Stimulated activated CD8-positive, alpha-beta memory T cell treated with anti-CD3 and anti-CD28 coated beads, Interleukin-12 subunit alpha, Interleukin-12 subunit beta, amount 100 ng/mL, for 4 hours (primary cell): ENCODE results near the gene PLA2G2F.

ENCODE experiments used
- DNase-seq: peaks from one replicate; pipeline ENCODE4 v3.0.0-alpha.2; 2020; ENCODE audit warnings: low read depth

The PLA2G2F gene

DNA sequence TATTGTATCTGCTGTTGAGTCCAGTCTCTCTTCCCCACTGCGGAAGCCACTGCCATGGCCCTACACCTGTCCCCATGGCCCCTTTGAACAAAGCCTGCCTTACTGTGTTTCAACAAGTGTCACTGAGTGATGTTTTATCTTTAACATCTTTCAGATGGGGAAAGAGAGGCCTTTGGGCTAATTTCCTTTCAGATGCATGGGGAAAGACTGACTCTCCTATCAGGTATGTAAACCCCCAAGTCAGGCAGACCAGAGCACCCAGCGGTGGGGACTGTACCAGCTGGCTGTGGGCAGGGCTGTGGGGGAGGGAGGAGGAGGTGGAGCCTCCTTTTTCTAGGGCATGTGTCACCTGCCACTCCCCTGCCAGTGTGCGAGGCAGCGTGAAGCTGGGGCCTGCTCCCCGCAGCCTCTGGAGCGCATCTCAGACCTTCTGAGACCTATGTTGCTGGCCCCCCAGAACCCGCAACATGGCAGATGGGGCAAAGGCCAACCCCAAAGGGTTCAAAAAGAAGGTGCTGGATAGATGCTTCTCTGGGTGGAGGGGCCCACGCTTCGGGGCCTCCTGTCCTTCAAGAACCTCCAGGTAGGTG, at the start of gene PLA2G2F:
PLA2G2F (plus strand) TSS at position 363 of the 590 bp plus-strand sequence; CDS start at position 468, 105 bp downstream.
- no peak for DNase-seq

GRCh38 chr1:20089328-20090077, 49.6 kb upstream of the PLA2G2F start:
- no peak for DNase-seq

GRCh38 chr1:20090119-20090518, 49.0 kb upstream of the PLA2G2F start:
- DNase-seq = no peak

DNA sequence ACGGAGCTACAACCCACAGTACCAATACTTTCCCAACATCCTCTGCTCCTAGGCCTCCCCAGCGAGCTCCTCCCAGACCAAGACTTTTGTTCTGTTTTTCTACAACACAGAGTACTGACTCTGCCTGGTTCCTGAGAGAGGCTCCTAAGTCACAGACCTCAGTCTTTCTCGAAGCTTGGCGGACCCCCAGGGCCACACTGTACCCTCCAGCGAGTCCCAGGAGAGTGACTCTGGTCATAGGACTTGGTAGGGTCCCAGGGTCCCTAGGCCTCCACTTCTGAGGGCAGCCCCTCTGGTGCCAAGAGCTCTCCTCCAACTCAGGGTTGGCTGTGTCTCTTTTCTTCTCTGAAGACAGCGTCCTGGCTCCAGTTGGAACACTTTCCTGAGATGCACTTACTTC, 48.5 kb upstream of the PLA2G2F start:
- DNase-seq = no peak

GRCh38 chr1:20093303-20093702, 45.8 kb upstream of the PLA2G2F start:
- no peak for DNase-seq

DNA sequence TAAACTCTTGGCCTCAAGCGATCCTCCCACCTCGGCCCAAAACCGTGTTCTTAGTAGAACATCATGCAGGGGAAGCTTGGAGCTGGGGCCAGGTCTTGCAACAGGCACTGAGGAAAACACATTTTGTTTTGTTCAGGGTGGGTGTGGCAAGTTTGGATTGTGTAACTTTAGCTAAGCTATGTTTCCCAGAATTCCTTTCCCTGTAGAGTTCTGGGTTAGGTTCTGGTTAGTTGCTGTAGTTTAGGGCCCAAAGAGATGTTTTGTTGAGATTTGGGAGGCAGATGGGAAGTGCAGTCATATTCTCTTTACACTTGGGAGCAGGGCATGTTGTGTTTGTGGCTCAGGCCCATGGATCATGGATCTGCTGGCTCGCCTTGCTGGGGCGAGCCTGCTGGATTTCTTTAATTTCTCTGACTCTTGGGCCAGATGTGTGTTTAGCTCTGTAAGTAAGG, 45.2 kb upstream of the PLA2G2F start:
- DNase-seq = no peak

GRCh38 chr1:20095564-20096434, 43.3 kb upstream of the PLA2G2F start:
- no peak for DNase-seq

- DNase-seq = no peak
Measured at GRCh38 chr1:20096840-20097447, 42.2 kb upstream of the PLA2G2F start.

DNA sequence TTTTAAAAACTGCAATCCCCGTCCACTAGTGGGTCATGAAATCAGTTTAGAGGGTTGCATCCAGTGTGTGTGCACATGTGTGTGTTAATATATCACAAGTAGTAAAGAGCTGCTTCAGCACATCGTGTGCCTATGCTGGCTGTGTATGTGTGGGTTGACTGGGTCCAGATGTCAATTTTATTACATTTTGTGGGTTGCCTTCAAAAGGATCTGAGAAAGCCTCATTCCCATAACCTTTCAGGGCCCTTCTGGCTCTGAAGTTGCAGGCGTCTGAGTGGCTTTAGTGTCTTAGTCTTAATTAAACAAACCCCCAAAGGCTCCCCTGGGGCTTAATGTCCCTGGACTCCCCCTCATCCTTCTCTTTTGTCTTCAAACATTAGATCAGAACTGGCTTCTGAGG, 39.6 kb upstream of the PLA2G2F start:
- no peak for DNase-seq

- DNase-seq = no peak
Measured at GRCh38 chr1:20100632-20101355, 38.3 kb upstream of the PLA2G2F start.

GRCh38 chr1:20102875-20103274, 36.2 kb upstream of the PLA2G2F start:
- DNase-seq = no peak

DNA sequence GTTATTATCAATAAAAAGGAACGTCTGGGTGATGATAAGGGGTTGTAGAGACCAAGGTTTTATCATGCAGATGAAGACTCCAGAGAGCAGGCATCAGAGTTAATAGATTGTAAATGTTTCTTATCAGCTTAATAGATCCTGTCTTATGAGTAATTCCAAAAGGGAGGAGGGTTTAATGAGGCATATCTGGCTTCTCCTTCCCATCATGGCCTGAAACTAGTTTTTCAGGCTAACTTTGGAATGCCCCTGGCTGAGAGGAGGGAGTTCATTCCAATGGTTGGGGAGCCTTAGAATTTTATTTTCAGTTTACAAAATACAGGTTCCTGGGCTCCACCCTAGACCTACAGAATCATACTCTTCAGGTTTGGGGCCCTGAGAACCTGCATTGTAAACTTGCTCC, 33.3 kb upstream of the PLA2G2F start:
- no peak for DNase-seq

DNA sequence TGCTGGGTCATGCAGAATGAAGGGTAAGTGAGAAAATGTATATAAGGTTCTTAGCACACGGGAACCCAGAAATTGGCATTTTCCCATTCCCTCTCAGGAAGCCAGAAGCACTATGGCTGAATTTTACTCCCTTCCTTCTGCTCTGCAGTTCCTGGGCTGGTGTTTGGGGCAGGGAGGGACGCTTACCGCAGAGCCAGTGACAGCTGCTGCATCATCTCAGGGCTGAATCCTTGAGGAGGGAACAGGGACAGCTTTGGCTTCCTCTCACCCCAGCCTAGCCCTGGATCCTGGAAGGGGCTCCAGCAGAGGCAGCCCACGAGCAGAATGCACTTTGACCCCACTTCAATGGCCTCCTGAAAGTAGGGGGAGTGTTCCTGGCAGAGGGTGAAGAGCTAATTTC, 31.8 kb upstream of the PLA2G2F start:
- DNase-seq = no peak

- no peak for DNase-seq
Measured at GRCh38 chr1:20107796-20108195, 31.3 kb upstream of the PLA2G2F start.

DNA sequence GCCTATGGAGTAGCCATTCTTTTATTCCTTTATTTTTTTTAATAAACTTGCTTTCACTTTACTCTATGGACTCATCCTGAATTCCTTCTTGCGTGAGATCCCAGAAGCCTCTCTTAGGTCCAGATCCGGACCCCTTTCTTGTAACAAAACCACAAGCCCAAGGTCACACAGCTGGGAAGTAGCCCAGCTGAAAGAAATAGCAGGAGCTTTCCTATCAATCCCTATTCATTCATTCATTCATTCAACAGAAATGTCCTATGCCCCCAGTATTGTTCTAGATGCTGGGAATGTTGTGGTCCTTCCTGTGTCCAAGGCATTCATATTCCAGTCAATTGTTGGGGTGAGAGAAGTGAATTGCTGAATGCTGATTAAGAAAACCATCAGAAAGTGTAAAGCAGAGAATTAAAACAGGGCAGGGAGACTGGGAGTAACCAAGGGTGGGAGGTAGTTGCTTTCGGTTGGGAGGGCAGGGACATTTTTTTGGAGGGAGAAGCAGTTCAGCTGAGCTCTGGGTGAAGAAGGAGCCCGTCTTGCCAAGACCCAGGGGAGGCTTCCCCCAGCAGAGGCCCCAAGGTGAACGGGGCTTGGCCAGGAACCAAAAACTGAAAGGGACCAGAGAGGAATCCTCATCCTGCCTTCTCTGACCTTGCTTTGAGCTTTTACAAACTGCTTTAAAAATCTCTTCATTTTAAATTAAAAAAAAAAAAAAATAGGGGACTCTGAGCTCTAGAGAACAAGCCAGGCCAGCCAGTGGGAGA, 30.6 kb upstream of the PLA2G2F start:
- DNase-seq = no peak

GRCh38 chr1:20109223-20109856, 29.8 kb upstream of the PLA2G2F start:
- no peak for DNase-seq

GRCh38 chr1:20110679-20111078, 28.4 kb upstream of the PLA2G2F start:
- DNase-seq = no peak

- no peak for DNase-seq
Measured at GRCh38 chr1:20111452-20111851, 27.7 kb upstream of the PLA2G2F start.

DNA sequence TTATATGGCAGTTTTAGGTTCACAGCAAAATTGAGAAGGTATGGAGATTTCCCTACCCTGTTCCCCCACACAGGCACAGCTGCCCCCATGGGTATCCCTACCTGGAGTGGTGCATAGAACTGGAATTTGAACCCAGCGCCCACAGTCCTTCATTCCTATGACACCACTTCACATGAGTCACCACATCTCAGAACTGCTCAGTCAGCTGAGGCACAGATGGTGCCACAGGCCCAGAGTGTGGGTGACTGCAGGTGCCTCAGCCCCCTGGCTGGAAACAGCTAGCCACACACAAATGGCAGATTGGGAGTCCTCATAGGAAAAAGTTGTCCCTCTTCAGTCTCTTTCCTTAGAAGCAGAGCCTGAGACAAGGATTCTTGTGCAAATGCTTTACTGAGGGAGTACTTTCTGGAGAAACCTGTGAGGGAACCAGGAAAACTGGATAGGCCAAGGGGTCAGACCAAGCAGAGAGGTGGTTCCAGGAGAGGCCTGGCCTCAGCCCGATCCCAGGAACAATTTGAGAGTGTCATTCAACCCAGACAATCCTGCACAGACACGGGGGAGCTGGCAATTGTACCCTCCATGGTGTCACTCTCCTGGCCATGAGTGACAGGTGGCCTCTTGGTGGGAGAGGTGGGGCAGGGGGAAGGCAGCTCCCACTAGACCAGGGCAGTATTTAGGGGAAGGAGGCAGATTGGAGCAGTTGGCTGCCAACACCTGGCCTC, 26.7 kb upstream of the PLA2G2F start:
- DNase-seq = no peak
